PC-9 (cell line): ENCODE results near the gene CHRDL2.

Source experiments
- CTCF ChIP-seq: fragments of 200-600 bp; sonication (generic); conservative IDR thresholded peaks from 2 replicates; pipeline ENCODE4 v1.6.1; 2017; ENCODE audit warnings: mixed run types, antibody characterized with exemption, mild to moderate bottlenecking, moderate library complexity
- EZH2 ChIP-seq: fragments of 200-600 bp; sonication (generic); IDR thresholded peaks from 2 replicates; pipeline ENCODE4 v1.8.0; 2017; ENCODE audit warnings: antibody characterized with exemption, low read depth

- TF ChIP-seq CTCF (no peak), EZH2 (no peak)
These were observed 76.2 kb downstream of the CHRDL2 start for GRCh38 chr11:74654976-74655375.
